NCI-H2081 (cell line): ENCODE measurements around the gene KRT74.

Source experiments
- DNase-seq, 2 experiments: peaks; one replicate each; lab custom pipeline; 2025; lab: John Stamatoyannopoulos, UW

The KRT74 gene

GRCh38 chr12:52573306-52573705 lies 337 bp downstream of the KRT74 start:
- no peak for DNase-seq

GRCh38 chr12:52570511-52570910 lies 3.1 kb downstream of the KRT74 start:
- DNase-seq, result no peak

- no peak for DNase-seq
These were observed 5.5 kb downstream of the KRT74 start for GRCh38 chr12:52568111-52568510.

GRCh38 chr12:52566847-52567291 lies 6.8 kb downstream of the KRT74 start:
- DNase-seq, result no peak

GRCh38 chr12:52564582-52564981 lies 9.1 kb downstream of the KRT74 start:
- no peak for DNase-seq

GRCh38 chr12:52561880-52562449 lies 11.7 kb downstream of the KRT74 start:
- no peak for DNase-seq

GRCh38 chr12:52559979-52560378 lies 13.7 kb downstream of the KRT74 start:
- DNase-seq, result no peak

- DNase-seq, result peak in 1 of 2 experiments; percentile 30
These were observed 14.7 kb downstream of the KRT74 start for GRCh38 chr12:52558781-52559445.

- no peak for DNase-seq
These were observed 16.2 kb downstream of the KRT74 start for GRCh38 chr12:52557476-52557875.

GRCh38 chr12:52555577-52555976 lies 18.1 kb downstream of the KRT74 start:
- DNase-seq, result no peak

GRCh38 chr12:52552681-52553195 lies 20.9 kb downstream of the KRT74 start, which contains the start of gene KRT71:
Gene KRT71, minus strand, starts transcription at chr12:52553145. Its CDS starts 68 bp downstream, at chr12:52553077.
- DNase-seq, result no peak

GRCh38 chr12:52552055-52552454 lies 21.6 kb downstream of the KRT74 start:
- DNase-seq, result no peak

GRCh38 chr12:52551216-52551865 lies 22.3 kb downstream of the KRT74 start:
- no peak for DNase-seq

- no peak for DNase-seq
These were observed 27.5 kb downstream of the KRT74 start for GRCh38 chr12:52546126-52546525.

GRCh38 chr12:52543985-52544883 lies 29.4 kb downstream of the KRT74 start:
- no peak for DNase-seq

- DNase-seq, result no peak
These were observed 30.8 kb downstream of the KRT74 start for GRCh38 chr12:52542785-52543318.

- no peak for DNase-seq
These were observed 31.5 kb downstream of the KRT74 start for GRCh38 chr12:52542157-52542556.

GRCh38 chr12:52541709-52542108 lies 31.9 kb downstream of the KRT74 start:
- DNase-seq, result no peak

GRCh38 chr12:52540531-52540930 lies 33.1 kb downstream of the KRT74 start:
- no peak for DNase-seq

GRCh38 chr12:52539821-52540173 lies 33.8 kb downstream of the KRT74 start:
- no peak for DNase-seq

GRCh38 chr12:52539083-52539820 lies 34.4 kb downstream of the KRT74 start:
- peak; percentile 31 to 53 for DNase-seq
